ENCODE data around the gene IGSF9.

Gene IGSF9

GRCh38 chr1:159879977-159880376, 65.4 kb downstream of the IGSF9 start:
- H3K27ac ChIP-seq (ENCODE audit: low read depth, low read length): no peak overlapping the region

GRCh38 chr1:159879136-159879535, 66.3 kb downstream of the IGSF9 start:
- no peak overlapping the region for H3K9ac ChIP-seq (ENCODE audit: low read length)
- H3K4me1 ChIP-seq (ENCODE audit: control insufficient read depth, insufficient read depth, low read length): peaks cover 13% of the 10 kb centered on the region
- no peak overlapping the region for H3K27ac ChIP-seq (ENCODE audit: low read depth, low read length)
- no peaks in the 10 kb centered on the region for H3K36me3 ChIP-seq (ENCODE audit: control insufficient read depth, insufficient read depth, low read length)
- no peaks in the 10 kb centered on the region; the same call in 1 of the 2 replicates for H3K27me3 ChIP-seq (ENCODE audit: control insufficient read depth, insufficient read depth, low read length)
- no peaks in the 10 kb centered on the region for H3K9me3 ChIP-seq (ENCODE audit: control insufficient read depth, insufficient read depth, low read depth, low read length)
- H3K4me3 ChIP-seq (ENCODE audit: low read depth, low read length): no peak overlapping the region

More at GRCh38 chr1:159879977-159880376, 65.4 kb downstream of the IGSF9 start:
- H3K36me3 ChIP-seq (ENCODE audit: control insufficient read depth, insufficient read depth, low read length): no peaks in the 10 kb centered on the region
- no peak overlapping the region for H3K4me3 ChIP-seq (ENCODE audit: low read depth, low read length)
- peaks cover 13% of the 10 kb centered on the region for H3K4me1 ChIP-seq (ENCODE audit: control insufficient read depth, insufficient read depth, low read length)
- no peak overlapping the region for H3K9ac ChIP-seq (ENCODE audit: low read length)
- H3K27me3 ChIP-seq (ENCODE audit: control insufficient read depth, insufficient read depth, low read length): no peaks in the 10 kb centered on the region; the same call in 1 of the 2 replicates
- H3K9me3 ChIP-seq (ENCODE audit: control insufficient read depth, insufficient read depth, low read depth, low read length): no peaks in the 10 kb centered on the region

- Histone ChIP-seq H3K4me1 (ENCODE audit: control insufficient read depth, insufficient read depth, low read length) (peaks cover 13% of the 10 kb centered on the region), H3K27me3 (ENCODE audit: control insufficient read depth, insufficient read depth, low read length) (no peaks in the 10 kb centered on the region; the same call in 1 of the 2 replicates), H3K4me3 (ENCODE audit: low read depth, low read length) (no peak overlapping the region), H3K36me3 (ENCODE audit: control insufficient read depth, insufficient read depth, low read length) (no peaks in the 10 kb centered on the region), H3K9me3 (ENCODE audit: control insufficient read depth, insufficient read depth, low read depth, low read length) (no peaks in the 10 kb centered on the region), H3K27ac (ENCODE audit: low read depth, low read length) (no peak overlapping the region), H3K9ac (ENCODE audit: low read length) (no peak overlapping the region)
These were observed 67.5 kb downstream of the IGSF9 start for GRCh38 chr1:159877695-159878444.

All from HUES6 (cell line).